Right hindlimb (tissue), 1 donor: ENCODE measurements around the gene LZTFL1.
"Not testable (repeated sequence)": the region's sequence is repeated elsewhere in the genome, so short reads cannot be mapped to it uniquely, and the experiment has no call there.

Source experiments
- DNase-seq: peaks from one replicate; pipeline ENCODE4 v3.0.0-alpha.2; 2018

LZTFL1 gene

GRCh38 chr3:45864760-45865519, 23.0 kb upstream of the LZTFL1 start:
- DNase-seq, result no peak

GRCh38 chr3:45861043-45861719, 19.3 kb upstream of the LZTFL1 start:
- no peak for DNase-seq

- no peak for DNase-seq
Measured at GRCh38 chr3:45860481-45860880, 18.6 kb upstream of the LZTFL1 start.

GRCh38 chr3:45858809-45859543, 17.1 kb upstream of the LZTFL1 start:
- no peak for DNase-seq

- not testable (repeated sequence) for DNase-seq
Measured at GRCh38 chr3:45857024-45857423, 15.1 kb upstream of the LZTFL1 start.

GRCh38 chr3:45856323-45856722, 14.4 kb upstream of the LZTFL1 start:
- DNase-seq, result not testable (repeated sequence)

GRCh38 chr3:45852828-45853227, 10.9 kb upstream of the LZTFL1 start:
- DNase-seq, result no peak

- no peak for DNase-seq
Measured at GRCh38 chr3:45848392-45848791, 6.5 kb upstream of the LZTFL1 start.

- no peak for DNase-seq
Measured at GRCh38 chr3:45844616-45845015, 2.7 kb upstream of the LZTFL1 start.

- no peak for DNase-seq
Measured at GRCh38 chr3:45842851-45843625, 1.1 kb upstream of the LZTFL1 start.

GRCh38 chr3:45841420-45841756, 531 bp downstream of the LZTFL1 start:
- DNase-seq, result no peak

GRCh38 chr3:45838466-45838865, 3.5 kb downstream of the LZTFL1 start:
- no peak for DNase-seq

- DNase-seq, result no peak
Measured at GRCh38 chr3:45832699-45833098, 9.2 kb downstream of the LZTFL1 start.

GRCh38 chr3:45830121-45830520, 11.8 kb downstream of the LZTFL1 start:
- no peak for DNase-seq

- no peak for DNase-seq
Measured at GRCh38 chr3:45826908-45827307, 15.0 kb downstream of the LZTFL1 start.

- DNase-seq, result no peak
Measured at GRCh38 chr3:45826321-45826720, 15.6 kb downstream of the LZTFL1 start.

GRCh38 chr3:45821127-45821526, 20.8 kb downstream of the LZTFL1 start:
- DNase-seq, result no peak

GRCh38 chr3:45819543-45819942, 22.4 kb downstream of the LZTFL1 start:
- no peak for DNase-seq

GRCh38 chr3:45817831-45818522, 23.9 kb downstream of the LZTFL1 start:
- DNase-seq, result peak; percentile 56

- peak; percentile 34 for DNase-seq
Measured at GRCh38 chr3:45816544-45816943, 25.4 kb downstream of the LZTFL1 start.

GRCh38 chr3:45814322-45814721, 27.6 kb downstream of the LZTFL1 start:
- no peak for DNase-seq
